ENCODE measurements around the gene RNF40. TPM values are rescaled to one million over a fixed set of nuclear protein-coding genes. Genes with fewer than 3 reads are reported as not detected.

RNF40 gene
- total and polyA plus RNA-seq, 8 donors, result 17.5 to 155 (median 54.5) TPM

GRCh38 chr16:30797670-30798309 is 35.7 kb downstream of the RNF40 start:
- Histone ChIP-seq H3K36me3 (no peaks in the 10 kb centered on the region), H3K27ac (no peak overlapping the region), H3K27me3 (no peaks in the 10 kb centered on the region), H3K4me1 (no peaks in the 10 kb centered on the region), H3K4me3 (no peak overlapping the region), H3K9me3 (no peaks in the 10 kb centered on the region)
- TF ChIP-seq POLR2A (IDR thresholded peaks at IDR 0.05) (no peak), CTCF (IDR thresholded peaks at IDR 0.05) (no peak), POLR2AphosphoS5 (IDR thresholded peaks at IDR 0.05) (no peak), EP300 (IDR thresholded peaks at IDR 0.05) (no peak)
- intact Hi-C loops (cut with DNase I; ENCODE audit: low total_unique reads), result no loop called here
- 68 to 83% (median 74%) methylated on average over 8 of the region's 8 CpGs for WGBS, 5 donors
- DNase-seq, result no peak

DNA sequence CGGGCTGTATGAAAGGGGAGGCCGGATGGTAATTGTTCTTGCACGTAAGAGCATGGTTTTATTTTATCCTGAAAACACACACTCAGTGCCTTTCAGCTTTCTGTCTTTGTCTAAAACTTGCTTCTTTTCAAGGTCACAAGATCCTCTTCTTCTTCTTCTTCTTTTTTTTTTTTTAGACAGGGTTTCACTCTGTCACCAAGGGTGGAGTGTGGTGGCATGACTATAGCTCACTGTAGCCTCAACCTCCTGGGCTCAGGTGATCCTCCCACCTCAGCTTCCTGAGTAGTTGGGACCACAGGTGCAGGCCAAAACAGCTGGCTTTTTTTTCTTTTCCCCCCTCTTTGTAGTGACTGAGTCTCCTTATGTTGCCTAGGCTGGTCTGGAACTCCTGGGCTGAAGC is 40.8 kb downstream of the RNF40 start:
- WGBS, 5 donors, result 62 to 77% (median 73%) methylated on average over 3 of the region's 3 CpGs
- DNase-seq, result no peak
- TF ChIP-seq EP300 (IDR thresholded peaks at IDR 0.05) (no peak), CTCF (IDR thresholded peaks at IDR 0.05) (no peak), POLR2A (IDR thresholded peaks at IDR 0.05) (no peak), POLR2AphosphoS5 (IDR thresholded peaks at IDR 0.05) (no peak)
- H3K27ac ChIP-seq, result no peak overlapping the region
- H3K27me3 ChIP-seq, result no peaks in the 10 kb centered on the region
- no peak overlapping the region for H3K4me3 ChIP-seq
- H3K9me3 ChIP-seq, result no peaks in the 10 kb centered on the region
- no peaks in the 10 kb centered on the region for H3K36me3 ChIP-seq
- H3K4me1 ChIP-seq, result peaks cover 11 to 32% (median 20%) of the 10 kb centered on the region in 4 donors
- intact Hi-C loops (cut with DNase I; ENCODE audit: low total_unique reads), result no loop called here

GRCh38 chr16:30805056-30805369 is 42.9 kb downstream of the RNF40 start:
- no peak for DNase-seq
- Histone ChIP-seq H3K4me1 (peaks cover 11 to 33% (median 20%) of the 10 kb centered on the region in 4 donors), H3K27me3 (no peaks in the 10 kb centered on the region), H3K36me3 (no peaks in the 10 kb centered on the region), H3K27ac (peak overlapping the region in 4 of 5 donors; percentile 90 to 97 (median 92)), H3K4me3 (peak overlapping the region; percentile 63 to 90 (median 75)), H3K9me3 (no peaks in the 10 kb centered on the region)
- 35 to 47% (median 36%) methylated on average over 8 of the region's 8 CpGs for WGBS, 5 donors
- TF ChIP-seq EP300 (IDR thresholded peaks at IDR 0.05) (no peak), CTCF (IDR thresholded peaks at IDR 0.05) (no peak), POLR2A (IDR thresholded peaks at IDR 0.05) (no peak), POLR2AphosphoS5 (IDR thresholded peaks at IDR 0.05) (no peak)
- intact Hi-C loops (cut with DNase I; ENCODE audit: low total_unique reads), result no loop called here

GRCh38 chr16:30805370-30806169 is 43.4 kb downstream of the RNF40 start:
- intact Hi-C loops (cut with DNase I; ENCODE audit: low total_unique reads), result no loop called here

More at GRCh38 chr16:30805370-30806169, 43.4 kb downstream of the RNF40 start:
- no peaks in the 10 kb centered on the region for H3K9me3 ChIP-seq
- peak overlapping the region; percentile 63 to 90 (median 75) for H3K4me3 ChIP-seq
- WGBS, 5 donors, result 1 to 4% (median 2%) methylated on average over 16 to 62 of the region's 62 CpGs
- H3K27ac ChIP-seq, result peak overlapping the region; percentile 90 to 97 (median 91)
- H3K27me3 ChIP-seq, result no peaks in the 10 kb centered on the region
- peaks cover 11 to 33% (median 20%) of the 10 kb centered on the region in 4 donors for H3K4me1 ChIP-seq
- peak in 1 of 7 experiments; percentile 11 for TF ChIP-seq CTCF (IDR thresholded peaks at IDR 0.05)
- TF ChIP-seq EP300 (IDR thresholded peaks at IDR 0.05), result no peak
- TF ChIP-seq POLR2A (IDR thresholded peaks at IDR 0.05), result peak in 2 of 4 donors; percentile 71 to 74
- TF ChIP-seq POLR2AphosphoS5 (IDR thresholded peaks at IDR 0.05), result peak; percentile 85 to 97 (median 96)
- DNase-seq, result peak; percentile 91 to 95
- H3K36me3 ChIP-seq, result no peaks in the 10 kb centered on the region
